Liver (tissue), 9 donors: ENCODE data around the gene ZNF18. TPM values are rescaled to one million over a fixed set of nuclear protein-coding genes. Genes with fewer than 3 reads are reported as not detected.

ENCODE experiments used
- DNase-seq: peaks from one replicate; pipeline ENCODE4 v3.0.0-alpha.2; 2017; ENCODE audit warnings: low spot score
- H3K27ac ChIP-seq, 2 donors: one replicate each; pipeline ENCODE4 v1.7.0; 2013; ENCODE audit warnings: inconsistent platforms in 2 of 2, low read length in 2 of 2, control low read depth in 1 of 2, low read depth in 1 of 2, mild to moderate bottlenecking in 1 of 2
- H3K27me3 ChIP-seq, 4 donors: one replicate each; pipeline versions ENCODE4 v1.6.1 to v1.7.0; 2013; ENCODE audit warnings: low read length in 3 of 4, inconsistent platforms in 1 of 4, mild to moderate bottlenecking in 1 of 4, moderate library complexity in 1 of 4; ENCODE audit not compliant: control insufficient read depth in 4 of 4, insufficient read depth in 4 of 4
- H3K36me3 ChIP-seq, 4 donors: one replicate each; pipeline versions ENCODE4 v1.6.1 to v1.7.0; 2013; ENCODE audit warnings: low read length in 3 of 4, mild to moderate bottlenecking in 3 of 4, low read depth in 1 of 4, moderate library complexity in 1 of 4; ENCODE audit not compliant: control insufficient read depth in 4 of 4, insufficient read depth in 3 of 4
- H3K4me1 ChIP-seq, 4 donors: one replicate each; pipeline versions ENCODE4 v1.6.1 to v1.7.0; 2013; ENCODE audit warnings: low read length in 3 of 4, mild to moderate bottlenecking in 3 of 4, moderate library complexity in 1 of 4; ENCODE audit not compliant: control insufficient read depth in 4 of 4, insufficient read depth in 4 of 4
- H3K4me3 ChIP-seq, 3 donors: one replicate each; pipeline versions ENCODE4 v1.6.1 to v1.7.0; 2013; ENCODE audit warnings: low read length in 3 of 3, control low read depth in 1 of 3, low read depth in 1 of 3, mild to moderate bottlenecking in 1 of 3
- H3K9ac ChIP-seq, 2 donors: one replicate each; pipeline ENCODE4 v1.7.0; 2013; ENCODE audit warnings: low read length in 2 of 2, mild to moderate bottlenecking in 2 of 2, moderate library complexity in 2 of 2, control low read depth in 1 of 2, low read depth in 1 of 2
- H3K9me3 ChIP-seq, 4 donors: one replicate each; pipeline versions ENCODE4 v1.6.1 to v1.7.0; 2013; ENCODE audit warnings: low read length in 3 of 4; ENCODE audit not compliant: control insufficient read depth in 4 of 4
- ATF3 ChIP-seq: IDR thresholded peaks from 2 replicates; pipeline ENCODE4 v1.6.1; 2016; ENCODE audit warnings: antibody characterized with exemption
- CTCF ChIP-seq: fragments of 150-350 bp; IDR thresholded peaks from 2 replicates; pipeline ENCODE4 v1.5.1; 2017; ENCODE audit warnings: improper control_type of control experiment, low read depth, low read length; ENCODE audit not compliant: missing input control
- EGR1 ChIP-seq, 2 donors: IDR thresholded peaks; 2 replicates each; pipeline ENCODE4 v1.6.1; 2016 to 2018; ENCODE audit warnings: antibody characterized with exemption in 2 of 2, low read depth in 2 of 2
- FOXA1 ChIP-seq: IDR thresholded peaks from 2 replicates; pipeline ENCODE4 v1.6.1; 2016; ENCODE audit warnings: antibody characterized with exemption
- FOXA2 ChIP-seq: IDR thresholded peaks from 2 replicates; pipeline ENCODE4 v1.6.1; 2016; ENCODE audit warnings: antibody characterized with exemption
- GABPA ChIP-seq, 2 donors: IDR thresholded peaks in 1 of 2; conservative IDR thresholded peaks in 1 of 2; 2 replicates each; pipeline ENCODE4 v1.6.1; 2016; ENCODE audit warnings: antibody characterized with exemption in 2 of 2, mild to moderate bottlenecking in 1 of 2, moderate library complexity in 1 of 2
- HNF4G ChIP-seq: IDR thresholded peaks from 2 replicates; pipeline ENCODE4 v1.6.1; 2016; ENCODE audit warnings: antibody characterized with exemption
- JUND ChIP-seq, 2 donors: IDR thresholded peaks; 2 replicates each; pipeline ENCODE4 v1.6.1; 2016; ENCODE audit warnings: antibody characterized with exemption in 2 of 2
- MAX ChIP-seq: IDR thresholded peaks from 2 replicates; pipeline ENCODE4 v1.6.1; 2016; ENCODE audit warnings: antibody characterized with exemption
- NR2F2 ChIP-seq: IDR thresholded peaks from 2 replicates; pipeline ENCODE4 v1.6.1; 2016; ENCODE audit warnings: antibody characterized with exemption
- RAD21 ChIP-seq, 2 donors: IDR thresholded peaks; 2 replicates each; pipeline ENCODE4 v1.6.1; 2016; ENCODE audit warnings: antibody characterized with exemption in 2 of 2, mild to moderate bottlenecking in 2 of 2
- SP1 ChIP-seq: IDR thresholded peaks from 2 replicates; pipeline ENCODE4 v1.6.1; 2018; ENCODE audit warnings: antibody characterized with exemption, mild to moderate bottlenecking
- TAF1 ChIP-seq: conservative IDR thresholded peaks from 2 replicates; pipeline ENCODE4 v1.6.1; 2016; ENCODE audit warnings: antibody characterized with exemption, mild to moderate bottlenecking
- YY1 ChIP-seq: IDR thresholded peaks from 2 replicates; pipeline ENCODE4 v1.6.1; 2016; ENCODE audit warnings: antibody characterized with exemption, mild to moderate bottlenecking
- ZBTB33 ChIP-seq: IDR thresholded peaks from 2 replicates; pipeline ENCODE4 v1.6.1; 2016; ENCODE audit warnings: antibody characterized with exemption
- WGBS: extraction: QIAGEN DNeasy Blood & Tissue Kit; methylation state at CpG from one replicate; pipeline ENCODE4 v1.1.7; 2013; 5-methylcytosine and 5-hydroxymethylcytosine counted together
- polyA plus RNA-seq, 2 donors: library from polyadenylated mRNA; stranded (reverse) in 1 of 2; unstranded in 1 of 2; fragments of 200-250 nt in 1 of 2; fragments of >200 nt in 1 of 2; fragmentation: Nextera tagmentation in 1 of 2; extraction: Ambion mirVana in 1 of 2; gene quantifications; one replicate each; pipeline versions ENCODE4 v1.2.1 to v1.2.3, GENCODE V29; 2013 to 2015
- total RNA-seq, 2 donors: library from RNA; depleted of rRNA; stranded (reverse); fragments of >200 nt; gene quantifications; one replicate each; pipeline ENCODE4 v1.2.3, GENCODE V29; 2014
- donor health status: healthy.
- donor health status: healthy.
- donor health status: healthy.
- donor health status: healthy.
- donor health status: healthy.

ZNF18 gene
- total and polyA plus RNA-seq, 4 donors, result 2.1 to 4.5 (median 3.5) TPM

GRCh38 chr17:12041312-12041711, 44.0 kb upstream of the ZNF18 start:
- no peak overlapping the region for H3K9ac ChIP-seq
- no peaks in the 10 kb centered on the region for H3K36me3 ChIP-seq
- H3K4me3 ChIP-seq, result no peak overlapping the region
- H3K4me1 ChIP-seq, result peaks cover 0 to 12% (median 6%) of the 10 kb centered on the region in 4 donors
- TF ChIP-seq TAF1, result no peak
- no peak for TF ChIP-seq HNF4G
- TF ChIP-seq RAD21 (IDR thresholded peaks at IDR 0.05), result no peak
- no peak for TF ChIP-seq NR2F2
- no peak for TF ChIP-seq ZBTB33
- TF ChIP-seq SP1, result no peak
- TF ChIP-seq GABPA (IDR thresholded peaks at IDR 0.05 in 1 of 2, conservative IDR thresholded peaks at IDR 0.05 in 1 of 2), result no peak
- TF ChIP-seq CTCF, result no peak
- TF ChIP-seq JUND (IDR thresholded peaks at IDR 0.05), result no peak
- TF ChIP-seq FOXA2, result no peak
- no peak overlapping the region for H3K27ac ChIP-seq
- no peaks in the 10 kb centered on the region for H3K27me3 ChIP-seq
- H3K9me3 ChIP-seq, result no peaks in the 10 kb centered on the region
- DNase-seq, result no peak
- 89% methylated on average over 3 of the region's 3 CpGs for WGBS

GRCh38 chr17:12040478-12040877, 43.2 kb upstream of the ZNF18 start:
- Histone ChIP-seq H3K27me3 (no peaks in the 10 kb centered on the region), H3K4me3 (no peak overlapping the region)
- 90% methylated on average over 3 of the region's 3 CpGs for whole genome bisulfite sequencing

More at GRCh38 chr17:12040478-12040877, 43.2 kb upstream of the ZNF18 start:
- Histone ChIP-seq H3K9me3 (no peaks in the 10 kb centered on the region), H3K36me3 (no peaks in the 10 kb centered on the region), H3K4me1 (peaks cover 0 to 12% (median 6%) of the 10 kb centered on the region in 4 donors), H3K27ac (no peak overlapping the region), H3K9ac (no peak overlapping the region)
- TF ChIP-seq FOXA1, result no peak
- no peak for TF ChIP-seq ATF3
- TF ChIP-seq TAF1, result no peak
- TF ChIP-seq YY1, result no peak
- TF ChIP-seq NR2F2, result no peak
- no peak for TF ChIP-seq HNF4G
- no peak for TF ChIP-seq JUND (IDR thresholded peaks at IDR 0.05)
- no peak for TF ChIP-seq SP1
- TF ChIP-seq ZBTB33, result no peak
- no peak for TF ChIP-seq EGR1 (IDR thresholded peaks at IDR 0.05; ENCODE audit: low read depth in 2 of 2)
- no peak for TF ChIP-seq RAD21 (IDR thresholded peaks at IDR 0.05)
- no peak for TF ChIP-seq MAX
- no peak for TF ChIP-seq GABPA (IDR thresholded peaks at IDR 0.05 in 1 of 2, conservative IDR thresholded peaks at IDR 0.05 in 1 of 2)
- DNase-seq, result no peak
